Karpas-422 (cell line): ENCODE data around the gene CFAP119. TPM values are rescaled to one million over a fixed set of nuclear protein-coding genes. Genes with fewer than 3 reads are reported as not detected.

Experiments used
- DNase-seq: peaks from one replicate; pipeline ENCODE4 v3.0.0-alpha.2; 2015
- H2AFZ ChIP-seq: fragments of 200-600 bp; sonication (generic); 2 replicates; pipeline ENCODE4 v1.6.1; 2014; ENCODE audit warnings: antibody characterized with exemption, low read length, mixed read lengths
- H3K27ac ChIP-seq: fragments of 200-600 bp; sonication (generic); 2 replicates; pipeline ENCODE4 v1.5.1; 2014; ENCODE audit warnings: mild to moderate bottlenecking, low read length, moderate library complexity
- H3K27me3 ChIP-seq: fragments of 200-600 bp; sonication (generic); 2 replicates; pipeline ENCODE4 v1.6.1; 2014; ENCODE audit warnings: low read length, mixed read lengths
- H3K36me3 ChIP-seq: fragments of 200-600 bp; sonication (generic); 2 replicates; pipeline ENCODE4 v1.6.1; 2014; ENCODE audit warnings: low read length, mixed read lengths; ENCODE audit not compliant: insufficient read depth
- H3K4me1 ChIP-seq: fragments of 200-600 bp; sonication (generic); 2 replicates; pipeline ENCODE4 v1.6.1; 2014; ENCODE audit warnings: mild to moderate bottlenecking, low read length, mixed read lengths
- H3K4me2 ChIP-seq: fragments of 200-600 bp; sonication (generic); 2 replicates; pipeline ENCODE4 v1.6.1; 2014; ENCODE audit warnings: low read length, low read depth, mild to moderate bottlenecking; ENCODE audit not compliant: poor library complexity, severe bottlenecking
- H3K4me3 ChIP-seq: fragments of 200-600 bp; sonication (generic); 2 replicates; pipeline ENCODE4 v1.5.1; 2014; ENCODE audit warnings: mild to moderate bottlenecking, antibody characterized with exemption, low read length, mixed read lengths
- H3K79me2 ChIP-seq: fragments of 200-600 bp; sonication (generic); 2 replicates; pipeline ENCODE4 v1.6.1; 2014; ENCODE audit warnings: mild to moderate bottlenecking, low read length, mixed read lengths
- H3K9ac ChIP-seq: fragments of 200-600 bp; sonication (generic); 2 replicates; pipeline ENCODE4 v1.6.0; 2014; ENCODE audit warnings: low read length
- H3K9me2 ChIP-seq: fragments of 200-600 bp; sonication (generic), shearing (Covaris generic); replicated peaks from 2 replicates; pipeline ENCODE4 v1.6.0; 2014; ENCODE audit warnings: mild to moderate bottlenecking, low read length, moderate library complexity; ENCODE audit not compliant: insufficient read depth
- H3K9me3 ChIP-seq: fragments of 300-700, 200-600 bp; sonication (generic); 2 replicates; pipeline ENCODE4 v1.6.1; 2014; ENCODE audit warnings: low read length, mixed read lengths
- H4K20me1 ChIP-seq: fragments of 200-600 bp; sonication (generic); 2 replicates; pipeline ENCODE4 v1.6.1; 2014; ENCODE audit warnings: mild to moderate bottlenecking, antibody characterized with exemption, low read length, low read depth; ENCODE audit not compliant: insufficient read depth
- total RNA-seq: library from RNA; depleted of rRNA; stranded (reverse); fragments of >200 nt; shearing (Covaris generic); gene quantifications from 2 replicates; pipeline ENCODE4 v1.2.3, GENCODE V29; 2014; ENCODE audit warnings: low replicate concordance

The CFAP119 gene
- total RNA-seq, 1 experiment from 2014 or later: 8.9 TPM

GRCh38 chr16:30736995-30737793, 24.7 kb downstream of the CFAP119 start:
- Histone ChIP-seq H3K4me2 (no peak overlapping the region), H4K20me1 (0 out of 2 replicates have a peak, but pooled peaks cover 4% of the 10 kb centered on the region), H3K27me3 (no peaks in the 10 kb centered on the region), H3K9me3 (no peaks in the 10 kb centered on the region), H3K9me2 (no peaks in the 10 kb centered on the region), H3K36me3 (peaks cover 30% of the 10 kb centered on the region), H3K4me3 (no peak overlapping the region), H3K9ac (no peak overlapping the region), H3K4me1 (no peaks in the 10 kb centered on the region), H2AFZ (no peak overlapping the region), H3K79me2 (no peaks in the 10 kb centered on the region), H3K27ac (no peak overlapping the region)
- DNase-seq: no peak

- Histone ChIP-seq H3K9ac (no peak overlapping the region), H3K79me2 (peaks cover 3% of the 10 kb centered on the region; the same call in 1 of the 2 replicates), H3K4me1 (no peaks in the 10 kb centered on the region), H3K4me2 (no peak overlapping the region), H2AFZ (no peak overlapping the region), H4K20me1 (peaks cover 3% of the 10 kb centered on the region; the same call in 1 of the 2 replicates), H3K9me3 (no peaks in the 10 kb centered on the region), H3K9me2 (no peaks in the 10 kb centered on the region), H3K27ac (no peak overlapping the region), H3K27me3 (no peaks in the 10 kb centered on the region), H3K36me3 (peaks cover 38% of the 10 kb centered on the region), H3K4me3 (no peak overlapping the region)
- no peak for DNase-seq
These were observed 30.5 kb downstream of the CFAP119 start for GRCh38 chr16:30731411-30731810.

GRCh38 chr16:30728899-30729672, 32.8 kb downstream of the CFAP119 start:
- no peak overlapping the region for H3K27ac ChIP-seq
- H3K9me2 ChIP-seq: no peaks in the 10 kb centered on the region
- H3K79me2 ChIP-seq: peaks cover 17% of the 10 kb centered on the region
- H3K4me2 ChIP-seq: no peak overlapping the region
- no peaks in the 10 kb centered on the region for H3K9me3 ChIP-seq
- no peak overlapping the region for H3K9ac ChIP-seq
- peaks cover 57% of the 10 kb centered on the region for H3K36me3 ChIP-seq
- DNase-seq: no peak
- H3K4me1 ChIP-seq: no peaks in the 10 kb centered on the region
- no peak overlapping the region for H2AFZ ChIP-seq
- no peak overlapping the region for H3K4me3 ChIP-seq
- H4K20me1 ChIP-seq: peaks cover 3% of the 10 kb centered on the region; the same call in 1 of the 2 replicates
- H3K27me3 ChIP-seq: no peaks in the 10 kb centered on the region

GRCh38 chr16:30728321-30728720, 33.5 kb downstream of the CFAP119 start:
- H3K27me3 ChIP-seq: no peaks in the 10 kb centered on the region
- no peak overlapping the region for H3K4me3 ChIP-seq
- peaks cover 3% of the 10 kb centered on the region; the same call in 1 of the 2 replicates for H4K20me1 ChIP-seq
- H3K79me2 ChIP-seq: peaks cover 18% of the 10 kb centered on the region
- no peak overlapping the region for H3K9ac ChIP-seq
- DNase-seq: no peak
- peaks cover 59% of the 10 kb centered on the region for H3K36me3 ChIP-seq
- no peak overlapping the region for H3K27ac ChIP-seq
- no peaks in the 10 kb centered on the region for H3K9me2 ChIP-seq
- H3K9me3 ChIP-seq: no peaks in the 10 kb centered on the region
- no peak overlapping the region for H2AFZ ChIP-seq
- no peak overlapping the region for H3K4me2 ChIP-seq
- no peaks in the 10 kb centered on the region for H3K4me1 ChIP-seq

- H3K4me2 ChIP-seq: no peak overlapping the region
- peaks cover 18% of the 10 kb centered on the region for H3K79me2 ChIP-seq
- H3K27me3 ChIP-seq: no peaks in the 10 kb centered on the region
- H3K36me3 ChIP-seq: peaks cover 73% of the 10 kb centered on the region
- H3K9me2 ChIP-seq: no peaks in the 10 kb centered on the region
- no peak for DNase-seq
- no peak overlapping the region for H2AFZ ChIP-seq
- no peak overlapping the region for H3K27ac ChIP-seq
- H4K20me1 ChIP-seq: peaks cover 6% of the 10 kb centered on the region; the same call in 1 of the 2 replicates
- no peaks in the 10 kb centered on the region for H3K4me1 ChIP-seq
- H3K9me3 ChIP-seq: no peaks in the 10 kb centered on the region
- H3K4me3 ChIP-seq: no peak overlapping the region
- H3K9ac ChIP-seq: no peak overlapping the region
These were observed 36.5 kb downstream of the CFAP119 start for GRCh38 chr16:30725418-30725792.

GRCh38 chr16:30724641-30725417, 37.0 kb downstream of the CFAP119 start:
- H3K4me1 ChIP-seq: no peaks in the 10 kb centered on the region
- peaks cover 8% of the 10 kb centered on the region; the same call in 1 of the 2 replicates for H4K20me1 ChIP-seq
- H3K4me2 ChIP-seq: no peak overlapping the region
- H3K9ac ChIP-seq: no peak overlapping the region
- H2AFZ ChIP-seq: no peak overlapping the region
- H3K79me2 ChIP-seq: peaks cover 19% of the 10 kb centered on the region
- H3K9me3 ChIP-seq: no peaks in the 10 kb centered on the region
- H3K36me3 ChIP-seq: peaks cover 72% of the 10 kb centered on the region
- DNase-seq: no peak
- no peaks in the 10 kb centered on the region for H3K27me3 ChIP-seq
- no peak overlapping the region for H3K4me3 ChIP-seq
- H3K27ac ChIP-seq: no peak overlapping the region
- no peaks in the 10 kb centered on the region for H3K9me2 ChIP-seq

GRCh38 chr16:30723725-30724355, 38.0 kb downstream of the CFAP119 start:
- H3K9ac ChIP-seq: no peak overlapping the region
- H3K4me2 ChIP-seq: no peak overlapping the region
- no peak overlapping the region for H2AFZ ChIP-seq
- no peak overlapping the region for H3K27ac ChIP-seq
- H3K79me2 ChIP-seq: peaks cover 17% of the 10 kb centered on the region
- peaks cover 8% of the 10 kb centered on the region; the same call in 1 of the 2 replicates for H4K20me1 ChIP-seq
- no peaks in the 10 kb centered on the region for H3K4me1 ChIP-seq
- H3K9me2 ChIP-seq: no peaks in the 10 kb centered on the region
- no peak for DNase-seq
- H3K36me3 ChIP-seq: peaks cover 65% of the 10 kb centered on the region
- no peak overlapping the region for H3K4me3 ChIP-seq
- H3K9me3 ChIP-seq: no peaks in the 10 kb centered on the region
- no peaks in the 10 kb centered on the region for H3K27me3 ChIP-seq
